ENCODE measurements around the gene BMPR2. TPM values are rescaled to one million over a fixed set of nuclear protein-coding genes. Genes with fewer than 3 reads are reported as not detected.

Gene BMPR2
- total RNA-seq, 4 donors from 2014 or later: 56.1 to 112 (median 66.6) TPM

GRCh38 chr2:202418027-202418426 is 41.9 kb downstream of the BMPR2 start:
- TF ChIP-seq CTCF (IDR thresholded peaks at IDR 0.05; ENCODE audit: low read depth): no peak

- no peak for TF ChIP-seq CTCF (IDR thresholded peaks at IDR 0.05; ENCODE audit: low read depth)
Measured at GRCh38 chr2:202418511-202418910, 42.4 kb downstream of the BMPR2 start.

- no peak for TF ChIP-seq CTCF (IDR thresholded peaks at IDR 0.05; ENCODE audit: low read depth)
Measured at GRCh38 chr2:202423139-202423538, 47.0 kb downstream of the BMPR2 start.

- no peak for TF ChIP-seq CTCF (IDR thresholded peaks at IDR 0.05; ENCODE audit: low read depth)
Measured at GRCh38 chr2:202425036-202425435, 48.9 kb downstream of the BMPR2 start.

- no peak for TF ChIP-seq CTCF (IDR thresholded peaks at IDR 0.05; ENCODE audit: low read depth)
Measured at GRCh38 chr2:202426751-202427150, 50.6 kb downstream of the BMPR2 start.

- no peak for TF ChIP-seq CTCF (IDR thresholded peaks at IDR 0.05; ENCODE audit: low read depth)
Measured at GRCh38 chr2:202429164-202429980, 53.2 kb downstream of the BMPR2 start.

GRCh38 chr2:202432776-202433175 is 56.6 kb downstream of the BMPR2 start:
- no peak for TF ChIP-seq CTCF (IDR thresholded peaks at IDR 0.05; ENCODE audit: low read depth)

Data from subcutaneous adipose tissue (tissue), 4 donors.